ENCODE measurements around the gene KCNS1.

The KCNS1 gene

GRCh38 chr20:45128099-45128498, 27.2 kb upstream of the KCNS1 start:
- DNase-seq (ENCODE audit: low read depth in 2 of 2) = no peak
- TF ChIP-seq, protein P1, sequence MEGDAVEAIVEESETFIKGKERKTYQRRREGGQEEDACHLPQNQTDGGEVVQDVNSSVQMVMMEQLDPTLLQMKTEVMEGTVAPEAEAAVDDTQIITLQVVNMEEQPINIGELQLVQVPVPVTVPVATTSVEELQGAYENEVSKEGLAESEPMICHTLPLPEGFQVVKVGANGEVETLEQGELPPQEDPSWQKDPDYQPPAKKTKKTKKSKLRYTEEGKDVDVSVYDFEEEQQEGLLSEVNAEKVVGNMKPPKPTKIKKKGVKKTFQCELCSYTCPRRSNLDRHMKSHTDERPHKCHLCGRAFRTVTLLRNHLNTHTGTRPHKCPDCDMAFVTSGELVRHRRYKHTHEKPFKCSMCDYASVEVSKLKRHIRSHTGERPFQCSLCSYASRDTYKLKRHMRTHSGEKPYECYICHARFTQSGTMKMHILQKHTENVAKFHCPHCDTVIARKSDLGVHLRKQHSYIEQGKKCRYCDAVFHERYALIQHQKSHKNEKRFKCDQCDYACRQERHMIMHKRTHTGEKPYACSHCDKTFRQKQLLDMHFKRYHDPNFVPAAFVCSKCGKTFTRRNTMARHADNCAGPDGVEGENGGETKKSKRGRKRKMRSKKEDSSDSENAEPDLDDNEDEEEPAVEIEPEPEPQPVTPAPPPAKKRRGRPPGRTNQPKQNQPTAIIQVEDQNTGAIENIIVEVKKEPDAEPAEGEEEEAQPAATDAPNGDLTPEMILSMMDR (IDR thresholded peaks at IDR 0.05; ENCODE audit: low read depth, low read length) = no peak
- H3K4me3 ChIP-seq (replicated peaks in 1 of 2; ENCODE audit: low read depth in 2 of 2, low read length in 2 of 2) = no peak overlapping the region

GRCh38 chr20:45124365-45124764, 23.4 kb upstream of the KCNS1 start, which contains the start of gene WFDC12:
Gene WFDC12 (minus strand): TSS chr20:45124465. CDS start chr20:45124447, 18 bp downstream.
- TF ChIP-seq, protein P1 (IDR thresholded peaks at IDR 0.05; ENCODE audit: low read depth, low read length) = no peak
- no peak for DNase-seq (ENCODE audit: low read depth in 2 of 2)

DNA sequence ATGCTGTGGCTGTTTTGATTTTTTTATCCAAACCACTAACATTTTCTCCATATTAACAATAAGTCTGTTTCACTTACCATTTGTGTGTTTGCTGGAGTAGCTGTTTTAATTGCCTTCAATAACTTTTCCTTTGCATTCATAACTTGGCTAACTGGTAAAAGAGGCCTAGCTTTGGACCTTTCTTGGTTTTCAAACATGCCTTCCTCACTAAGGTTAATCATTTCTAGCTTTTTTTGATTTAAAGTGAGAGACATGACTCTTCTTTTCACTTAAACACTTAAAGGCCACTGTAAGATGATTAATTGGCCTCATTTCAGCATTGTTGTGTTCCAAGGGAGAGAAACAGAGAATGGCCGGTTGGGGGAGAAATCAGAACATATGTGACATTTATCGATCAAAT, 20.5 kb upstream of the KCNS1 start:
- TF ChIP-seq, protein P1 (IDR thresholded peaks at IDR 0.05; ENCODE audit: low read depth, low read length) = no peak
- H3K4me3 ChIP-seq (replicated peaks in 1 of 2; ENCODE audit: low read depth in 2 of 2, low read length in 2 of 2) = no peak overlapping the region
- no peak for DNase-seq (ENCODE audit: low read depth in 2 of 2)

More at GRCh38 chr20:45124365-45124764, 23.4 kb upstream of the KCNS1 start, which contains the start of gene WFDC12:
- H3K4me3 ChIP-seq (replicated peaks in 1 of 2; ENCODE audit: low read depth in 2 of 2, low read length in 2 of 2) = no peak within 1 kb of the TSS

GRCh38 chr20:45119556-45120266, 18.8 kb upstream of the KCNS1 start:
- TF ChIP-seq, protein P1 (IDR thresholded peaks at IDR 0.05; ENCODE audit: low read depth, low read length) = no peak
- DNase-seq (ENCODE audit: low read depth in 2 of 2) = no peak
- H3K4me3 ChIP-seq (replicated peaks in 1 of 2; ENCODE audit: low read depth in 2 of 2, low read length in 2 of 2) = no peak overlapping the region

DNA sequence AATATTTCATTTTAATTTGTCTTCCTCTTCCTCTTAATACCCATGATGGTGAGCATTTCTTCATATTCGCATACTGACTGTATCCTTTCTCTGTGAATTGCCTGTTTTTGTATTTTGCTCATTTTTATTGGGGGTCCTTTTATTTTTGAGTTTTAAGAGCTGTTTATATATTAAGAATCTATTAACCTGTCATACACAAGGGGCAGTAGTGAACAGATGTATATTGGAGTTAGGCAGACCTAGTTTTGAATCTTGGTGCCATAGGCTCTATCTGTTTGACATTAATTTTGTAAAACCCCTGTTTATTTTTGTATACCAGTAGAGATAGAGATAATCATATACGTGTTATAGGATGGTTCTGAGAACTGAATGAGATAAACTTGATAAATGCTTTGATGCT, 17.1 kb upstream of the KCNS1 start:
- TF ChIP-seq, protein P1 (IDR thresholded peaks at IDR 0.05; ENCODE audit: low read depth, low read length) = peak; percentile 16
- no peak overlapping the region for H3K4me3 ChIP-seq (replicated peaks in 1 of 2; ENCODE audit: low read depth in 2 of 2, low read length in 2 of 2)
- no peak for DNase-seq (ENCODE audit: low read depth in 2 of 2)

- no peak overlapping the region for H3K4me3 ChIP-seq (replicated peaks in 1 of 2; ENCODE audit: low read depth in 2 of 2, low read length in 2 of 2)
- TF ChIP-seq, protein P1 (IDR thresholded peaks at IDR 0.05; ENCODE audit: low read depth, low read length) = no peak
- DNase-seq (ENCODE audit: low read depth in 2 of 2) = no peak
These were observed 16.7 kb upstream of the KCNS1 start for GRCh38 chr20:45117581-45117980.

All from cardiac fibroblast (primary cell).